NCI-H510A treated with DMSO at 0.1 percent for 48 hours (cell line): Measurements from ENCODE around the gene CACNA1B.

ENCODE experiments used
- DNase-seq: peaks from one replicate; lab custom pipeline; 2025; lab: John Stamatoyannopoulos, UW

CACNA1B gene

DNA sequence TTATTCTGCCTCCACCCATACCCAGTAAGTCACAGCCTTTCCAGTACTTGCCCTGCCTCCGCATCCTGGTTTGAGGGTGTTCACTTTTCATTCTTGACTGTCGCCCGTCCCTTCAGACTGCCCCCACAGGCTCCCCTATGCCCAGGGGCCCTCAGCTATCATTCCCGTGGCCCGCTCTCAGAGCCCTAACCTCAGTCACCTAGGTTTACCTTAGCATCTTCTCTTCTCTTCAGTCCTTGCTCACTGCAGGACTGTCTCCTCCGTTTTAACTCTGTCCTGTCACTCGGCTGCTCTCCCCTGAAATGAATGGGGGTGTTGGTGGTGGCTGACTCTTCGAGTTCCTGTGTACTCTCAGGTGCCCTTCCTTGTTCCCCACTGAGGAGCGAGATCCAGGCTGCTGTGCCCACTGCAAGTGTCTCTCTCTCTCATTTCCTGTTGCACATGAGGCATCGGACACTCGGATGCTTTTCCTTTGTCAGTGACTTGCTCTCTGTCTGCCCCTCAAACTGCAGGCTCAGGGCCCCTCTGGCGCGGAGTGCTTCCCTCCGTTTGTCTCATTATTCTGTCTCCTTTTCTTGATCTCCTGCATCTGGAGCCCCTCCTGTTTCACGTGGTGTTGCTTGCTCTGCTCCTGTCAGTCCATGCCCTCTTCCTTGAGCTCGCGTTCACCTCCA lies 89.8 kb downstream of the CACNA1B start:
- DNase-seq: no peak

DNA sequence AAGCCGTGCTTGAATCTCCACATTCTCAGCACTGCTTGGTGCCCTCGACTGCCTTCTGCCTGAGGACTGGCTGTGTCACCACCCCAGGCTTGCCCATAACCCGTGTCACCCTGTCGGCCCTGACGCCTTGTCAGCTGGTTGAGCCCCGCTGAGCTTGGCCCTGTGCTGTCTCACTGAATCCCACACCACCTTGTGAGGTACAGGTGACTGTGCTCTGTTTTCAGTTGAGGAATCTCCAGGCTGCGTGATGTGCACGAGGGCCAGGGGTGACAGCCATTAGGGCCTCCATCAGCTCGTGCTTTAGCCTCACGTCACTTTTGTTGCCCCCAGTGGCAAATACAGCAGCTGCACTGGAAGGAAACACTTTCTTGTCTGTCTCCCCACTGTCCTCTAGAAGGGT lies 90.7 kb downstream of the CACNA1B start:
- no peak for DNase-seq

DNA sequence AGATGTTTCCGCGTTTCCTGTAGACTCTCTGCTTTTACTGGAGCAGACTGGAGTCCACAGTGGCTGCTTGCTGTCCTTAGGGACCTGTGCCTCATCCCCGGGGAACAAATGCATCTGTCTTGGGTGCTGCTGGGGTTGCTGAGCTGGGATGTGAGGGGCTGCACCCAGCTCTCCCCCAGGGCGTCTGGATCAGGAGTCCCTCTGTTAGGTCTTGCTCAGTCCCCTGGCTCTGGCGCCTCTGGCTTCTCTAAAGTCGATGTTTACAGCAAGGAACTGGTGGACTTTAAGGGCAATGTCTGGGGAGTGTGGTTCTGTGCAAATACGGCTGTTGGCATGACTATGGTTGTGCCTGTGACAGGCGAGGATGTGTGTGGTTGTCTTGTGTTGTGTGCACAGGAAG lies 91.4 kb downstream of the CACNA1B start:
- no peak for DNase-seq

DNA sequence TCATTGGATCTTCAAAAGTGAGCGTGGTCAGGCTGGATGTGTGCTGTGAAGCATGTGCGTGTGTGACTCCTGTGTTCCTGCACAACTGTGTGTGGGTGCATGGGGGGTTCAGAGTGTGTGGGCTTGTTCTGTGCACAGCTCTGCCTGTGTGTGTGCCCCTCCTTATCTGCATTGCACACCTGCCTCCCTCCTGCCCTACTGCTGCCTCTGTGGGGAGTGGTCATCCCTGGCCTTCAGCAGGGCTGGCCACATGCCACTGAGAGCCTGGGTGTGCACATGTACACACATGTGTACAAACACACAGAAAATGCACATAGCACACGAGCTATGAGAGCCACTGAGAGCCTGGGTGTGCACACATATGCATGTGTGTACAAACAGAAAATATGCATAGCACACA lies 92.1 kb downstream of the CACNA1B start:
- DNase-seq: no peak

DNA sequence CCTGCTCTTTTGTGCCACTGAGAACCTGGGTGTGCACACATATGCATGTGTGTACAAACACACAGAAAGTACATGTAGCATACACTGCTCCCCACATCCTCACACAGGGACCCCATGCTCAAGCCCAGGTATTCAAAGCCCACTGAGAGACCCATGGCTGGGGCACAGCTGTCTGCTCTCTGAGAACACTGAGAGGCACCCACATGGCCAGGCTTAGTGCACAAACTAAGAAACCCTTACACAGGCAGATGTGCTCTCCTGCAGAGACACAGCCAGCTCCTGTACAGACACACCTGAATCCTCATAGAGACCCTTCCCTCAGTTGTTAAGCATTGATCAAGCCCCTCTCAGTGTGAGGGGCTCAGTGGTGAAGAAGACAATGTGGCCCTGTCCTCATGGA lies 92.5 kb downstream of the CACNA1B start:
- DNase-seq: no peak

DNA sequence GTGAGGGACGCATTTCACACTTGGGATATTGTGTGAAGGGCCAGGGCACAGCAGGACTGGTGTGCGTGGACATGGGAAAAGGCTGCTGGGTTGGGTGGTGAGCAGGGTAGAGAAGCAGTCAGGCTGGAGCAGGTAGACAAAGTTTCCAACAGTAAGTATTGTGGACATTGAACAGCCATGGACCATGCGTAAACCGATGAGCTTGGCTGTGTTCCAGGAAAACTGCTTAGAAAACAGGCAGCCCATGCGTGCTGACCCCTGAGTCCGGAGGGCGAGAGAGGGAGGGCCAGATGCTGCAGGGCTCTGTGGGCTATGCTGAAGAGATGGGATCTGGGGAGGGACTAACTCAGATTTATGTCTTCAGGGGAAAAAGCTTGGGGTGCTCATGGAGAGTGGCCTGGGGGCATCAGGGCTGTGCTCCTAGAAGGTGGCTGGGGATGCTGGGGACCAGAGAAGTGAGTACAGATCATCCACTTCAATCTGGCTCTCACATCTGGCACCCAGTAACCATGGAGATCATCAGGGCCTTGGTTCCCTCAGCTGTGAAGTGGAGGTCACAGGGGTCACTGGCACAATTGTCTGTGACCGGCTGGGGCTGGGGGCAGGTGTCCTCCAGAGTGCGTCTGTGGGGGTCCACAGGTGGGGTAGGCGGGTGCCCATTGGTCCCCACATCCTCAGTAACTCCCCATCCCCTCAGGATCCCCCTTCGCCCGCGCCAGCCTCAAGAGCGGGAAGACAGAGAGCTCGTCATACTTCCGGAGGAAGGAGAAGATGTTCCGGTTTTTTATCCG lies 93.3 kb downstream of the CACNA1B start:
- DNase-seq: no peak

DNA sequence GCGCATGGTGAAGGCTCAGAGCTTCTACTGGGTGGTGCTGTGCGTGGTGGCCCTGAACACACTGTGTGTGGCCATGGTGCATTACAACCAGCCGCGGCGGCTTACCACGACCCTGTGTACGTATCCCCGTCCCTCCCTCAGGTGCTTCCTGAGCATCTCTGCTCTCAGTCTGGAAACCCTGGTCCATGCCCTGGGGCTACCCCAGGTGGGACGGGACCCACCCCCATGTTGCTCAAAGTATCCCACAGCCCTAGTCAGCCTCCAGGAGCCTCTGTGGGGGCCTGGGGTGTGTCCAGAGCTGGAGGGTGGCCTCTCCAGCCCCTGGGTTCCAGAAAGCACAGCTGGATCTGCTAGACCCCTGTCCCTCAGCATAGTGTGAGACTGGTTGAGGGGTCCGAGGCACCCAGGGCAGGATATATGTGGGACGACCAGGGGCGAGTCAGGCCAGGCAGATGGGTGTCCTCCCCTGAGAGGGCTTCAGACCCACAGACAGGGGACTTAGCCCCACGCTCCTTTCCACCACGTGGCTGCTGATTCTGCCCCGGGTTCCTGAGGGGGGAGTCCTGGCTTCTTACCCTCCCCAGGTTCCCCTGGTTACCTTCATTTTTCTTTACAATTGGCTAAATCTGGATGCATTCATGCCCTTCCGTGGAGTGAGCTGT lies 94.0 kb downstream of the CACNA1B start:
- DNase-seq: no peak

DNA sequence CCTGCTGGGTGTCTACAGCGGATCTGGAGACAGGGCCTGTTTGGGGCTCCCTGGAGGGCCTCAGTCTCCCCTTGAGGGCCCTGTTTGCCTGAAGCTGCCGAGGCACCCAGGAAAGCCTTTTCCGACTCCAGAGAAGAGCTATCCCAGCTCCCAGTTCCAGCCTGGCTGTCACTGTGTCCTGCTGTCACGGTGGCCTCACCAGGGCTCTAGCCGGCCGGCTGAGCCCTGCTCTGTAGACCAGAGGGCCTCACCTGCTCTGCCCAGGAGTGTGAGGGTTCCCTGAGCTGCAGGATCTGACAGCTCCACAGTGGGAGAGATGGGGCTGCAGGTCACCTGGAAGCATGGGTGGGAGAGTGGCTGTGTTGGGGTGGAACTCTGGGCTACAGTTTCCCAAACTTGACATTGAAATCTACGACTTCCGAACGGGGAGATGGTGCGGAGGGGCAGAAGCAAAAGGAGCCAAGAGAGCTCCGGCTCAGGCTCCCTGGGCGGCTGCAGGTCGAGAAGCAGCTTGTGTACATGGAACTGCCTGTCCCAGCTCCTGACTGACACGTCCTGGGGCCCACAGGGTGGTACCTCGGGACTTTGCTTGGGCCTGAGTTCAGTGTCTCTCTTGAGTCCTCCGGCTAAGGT lies 94.9 kb downstream of the CACNA1B start:
- DNase-seq: no peak

DNA sequence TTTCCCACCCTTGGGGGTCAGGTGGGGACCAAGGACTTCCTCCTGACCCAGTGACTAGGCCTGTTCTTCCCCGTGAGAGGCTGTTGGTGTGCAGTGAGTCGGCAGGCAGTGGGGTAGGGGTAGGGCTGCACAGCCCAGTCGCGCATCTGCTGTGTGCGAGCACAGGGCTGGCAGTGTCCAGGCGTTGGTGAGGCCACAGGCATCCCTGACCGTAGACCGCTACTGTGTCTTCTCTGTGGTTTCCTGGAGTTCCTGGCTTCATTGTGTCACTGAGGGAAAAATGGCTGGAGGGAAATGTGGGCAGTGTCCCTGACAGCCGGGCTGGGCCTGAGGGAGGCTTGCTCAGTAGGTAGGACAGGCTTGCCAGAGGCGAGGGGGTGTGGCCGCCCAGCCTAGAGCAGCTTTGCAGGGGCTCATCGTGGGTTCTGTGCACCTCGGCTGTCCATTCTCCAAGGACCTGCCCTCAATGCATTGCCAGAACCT lies 95.4 kb downstream of the CACNA1B start:
- DNase-seq: no peak

DNA sequence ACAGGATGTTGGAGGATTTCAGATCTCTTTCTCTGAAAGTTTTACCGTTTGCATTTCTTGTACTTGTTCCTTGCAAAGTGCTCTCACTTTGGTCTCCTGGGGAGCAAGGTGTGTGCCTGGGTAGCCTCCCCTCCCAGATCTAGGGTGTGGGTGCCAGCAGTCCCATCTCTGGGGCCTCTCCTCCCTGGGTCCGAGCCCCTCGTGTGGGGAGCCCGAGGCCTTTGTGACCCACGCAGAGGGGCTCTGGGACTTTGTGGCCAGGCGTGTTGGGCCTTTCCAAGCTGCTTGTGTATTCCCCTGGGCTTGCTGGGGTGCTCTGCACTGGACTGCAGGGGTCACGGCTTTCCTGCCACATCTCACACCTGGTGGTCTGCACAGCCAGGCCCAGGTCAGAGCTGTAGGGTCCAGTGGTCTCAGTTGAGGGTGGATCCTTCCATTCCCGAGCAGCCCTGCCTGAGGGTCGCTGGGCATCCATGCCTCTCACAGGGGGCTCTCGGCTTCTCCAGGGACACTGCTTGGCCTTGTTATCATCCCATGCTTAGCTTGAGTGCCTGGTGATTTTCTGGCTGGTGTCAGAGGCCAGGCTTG lies 96.3 kb downstream of the CACNA1B start:
- DNase-seq: no peak

DNA sequence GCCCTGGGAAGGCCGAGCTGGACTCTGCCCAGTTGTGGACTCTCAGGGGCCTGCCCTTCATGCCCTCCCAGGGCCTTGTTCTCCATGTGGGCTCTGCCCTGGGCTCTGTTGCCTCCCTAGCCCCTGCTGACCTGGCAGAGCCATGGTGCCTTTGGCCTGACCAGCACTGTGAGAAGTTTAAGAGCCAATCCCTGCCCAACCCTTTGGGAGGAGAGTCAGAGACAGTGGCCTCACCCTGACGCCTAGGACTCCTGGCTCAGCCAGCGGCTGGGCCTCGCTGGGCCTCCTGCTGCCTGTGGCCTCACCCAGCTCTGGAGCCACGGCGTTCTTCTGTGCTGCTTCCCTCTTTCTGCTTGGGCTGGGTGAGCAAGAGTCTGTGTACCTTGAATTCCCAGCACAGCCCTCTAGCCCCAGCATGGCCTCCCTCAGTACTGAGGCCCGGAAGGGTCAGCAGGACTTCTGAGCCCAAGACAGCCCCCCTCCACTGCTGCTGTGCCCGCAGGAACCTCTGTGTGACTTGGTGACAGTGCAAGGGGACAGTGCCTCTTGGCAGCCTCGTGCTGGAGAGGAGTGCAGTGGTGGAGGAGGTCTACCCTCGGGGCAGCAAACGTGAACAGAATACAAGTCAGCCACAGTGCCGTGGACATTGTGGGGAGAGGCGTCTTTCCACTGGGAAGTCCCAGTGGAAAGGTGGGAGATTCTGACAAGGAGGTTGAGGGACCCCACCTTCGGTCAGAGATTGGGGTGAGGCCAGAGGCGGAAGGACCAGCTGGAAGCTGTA lies 97.4 kb downstream of the CACNA1B start:
- DNase-seq: no peak

DNA sequence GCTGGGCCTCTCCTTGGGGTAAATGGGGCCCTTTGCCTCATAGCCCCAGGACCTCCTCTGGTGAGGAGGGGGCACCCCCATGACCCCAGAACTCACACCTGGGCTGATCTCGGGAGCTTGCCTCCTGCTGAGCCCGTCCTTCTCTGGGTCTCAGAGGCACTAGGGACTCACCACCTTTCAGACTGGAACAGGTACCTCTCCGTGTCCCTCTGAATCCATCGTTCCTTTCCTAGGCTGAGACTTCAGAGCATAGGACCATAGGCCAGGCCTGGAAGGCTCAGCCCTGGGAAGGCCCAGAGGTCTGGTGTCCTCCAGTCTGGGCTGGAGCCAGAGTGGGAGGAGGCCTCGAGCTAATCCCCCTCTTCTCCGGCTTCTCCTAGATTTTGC lies 97.9 kb downstream of the CACNA1B start:
- DNase-seq: no peak

DNA sequence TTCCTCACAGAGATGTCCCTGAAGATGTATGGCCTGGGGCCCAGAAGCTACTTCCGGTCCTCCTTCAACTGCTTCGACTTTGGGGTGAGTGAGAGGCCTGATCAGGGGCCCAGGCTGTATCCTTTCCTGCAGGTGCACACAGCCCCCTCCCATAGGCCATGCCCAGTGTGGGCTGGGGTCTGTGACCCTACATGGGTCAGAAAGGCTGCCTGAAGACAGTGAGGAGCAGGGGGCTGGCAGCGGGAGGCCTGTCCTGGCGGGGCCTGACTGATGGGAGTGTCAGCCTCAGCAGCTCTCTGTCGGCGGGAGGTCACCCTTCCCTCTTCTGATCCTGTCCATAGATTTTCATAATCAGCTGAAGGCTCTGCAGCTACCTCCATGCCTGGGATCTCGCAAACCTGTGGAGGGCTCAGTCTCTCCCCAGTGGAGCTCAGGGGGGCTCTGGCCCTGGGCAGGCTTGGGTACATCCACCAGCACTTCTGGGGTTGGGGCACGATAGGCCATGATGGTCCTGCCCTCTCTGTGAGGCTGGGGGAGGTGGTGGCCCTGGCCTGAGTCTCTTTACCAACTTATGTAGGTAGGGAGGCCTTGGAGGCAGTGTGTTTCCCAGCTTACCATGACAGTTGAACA lies 98.5 kb downstream of the CACNA1B start:
- DNase-seq: no peak

DNA sequence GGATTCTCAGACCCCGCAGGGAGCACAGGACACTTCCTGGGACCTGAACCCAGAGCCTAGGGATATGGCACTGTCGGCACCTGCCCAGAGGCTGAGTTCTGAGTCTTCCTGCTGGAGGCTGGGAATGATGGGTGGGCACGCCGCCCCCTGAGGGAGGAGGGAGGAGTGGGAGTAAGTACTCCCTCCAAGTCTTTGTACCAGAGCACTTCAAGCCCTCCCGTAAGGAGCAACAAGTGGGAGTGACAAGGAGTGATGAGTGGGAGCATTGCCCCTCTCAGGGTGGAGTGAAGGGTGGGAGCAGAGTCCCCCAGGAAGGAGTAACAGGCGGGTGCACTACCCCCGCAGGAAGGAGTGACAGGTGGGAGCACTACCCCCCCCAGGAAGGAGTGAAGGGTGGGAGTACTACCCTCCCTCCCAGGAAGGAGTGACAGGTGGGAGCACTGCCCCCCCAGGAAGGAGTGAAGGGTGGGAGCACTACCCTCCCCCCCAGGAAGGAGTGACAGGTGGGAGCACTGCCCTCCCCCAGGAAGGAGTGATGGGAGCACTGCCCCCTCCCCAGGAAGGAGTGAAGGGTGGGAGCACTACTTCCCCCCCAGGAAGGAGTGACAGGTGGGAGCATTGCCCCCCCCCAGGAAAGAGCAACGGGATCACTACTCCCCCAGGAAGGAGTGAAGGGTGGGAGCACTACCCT lies 100.1 kb downstream of the CACNA1B start:
- no peak for DNase-seq

DNA sequence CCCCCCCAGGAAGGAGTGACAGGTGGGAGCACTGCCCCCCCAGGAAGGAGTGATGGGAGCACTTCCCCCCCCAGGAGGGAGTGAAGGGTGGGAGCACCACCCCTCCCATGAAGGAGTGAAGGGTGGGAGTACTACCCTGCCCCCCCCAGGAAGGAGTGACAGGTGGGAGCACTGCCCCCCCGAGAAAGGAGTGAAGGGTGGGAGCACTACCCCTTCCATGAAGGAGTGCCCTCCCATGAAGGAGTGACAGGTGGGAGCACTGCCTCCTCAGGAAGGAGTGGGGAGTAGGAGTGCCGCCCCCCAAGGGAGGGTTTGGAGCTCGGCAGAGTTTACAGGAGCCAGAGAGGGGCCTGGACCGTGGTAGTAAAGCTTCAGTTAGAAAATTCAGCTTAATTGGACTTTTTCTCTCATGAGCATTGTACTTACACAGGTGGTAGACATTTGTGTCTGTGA lies 100.7 kb downstream of the CACNA1B start:
- DNase-seq: no peak

DNA sequence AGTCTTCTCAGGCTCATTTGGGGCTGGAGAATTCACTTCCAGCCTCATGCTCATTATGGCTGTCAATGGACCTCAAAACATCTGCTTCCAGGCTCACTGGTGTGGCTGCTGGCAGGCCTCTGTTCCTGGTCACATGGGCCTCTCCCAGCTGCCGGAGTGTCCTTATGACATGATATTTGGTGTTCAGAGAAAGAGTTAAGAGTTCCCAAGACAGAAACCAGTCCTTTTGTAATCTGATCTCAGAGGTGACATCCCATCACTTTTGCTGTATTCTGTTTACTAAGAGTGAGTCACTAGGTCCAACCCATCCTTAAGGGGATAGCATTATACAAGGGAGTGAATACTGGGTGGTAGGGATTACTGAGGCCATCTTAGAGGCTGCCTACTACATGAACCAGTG lies 104.6 kb downstream of the CACNA1B start:
- DNase-seq: peak; percentile 55

DNA sequence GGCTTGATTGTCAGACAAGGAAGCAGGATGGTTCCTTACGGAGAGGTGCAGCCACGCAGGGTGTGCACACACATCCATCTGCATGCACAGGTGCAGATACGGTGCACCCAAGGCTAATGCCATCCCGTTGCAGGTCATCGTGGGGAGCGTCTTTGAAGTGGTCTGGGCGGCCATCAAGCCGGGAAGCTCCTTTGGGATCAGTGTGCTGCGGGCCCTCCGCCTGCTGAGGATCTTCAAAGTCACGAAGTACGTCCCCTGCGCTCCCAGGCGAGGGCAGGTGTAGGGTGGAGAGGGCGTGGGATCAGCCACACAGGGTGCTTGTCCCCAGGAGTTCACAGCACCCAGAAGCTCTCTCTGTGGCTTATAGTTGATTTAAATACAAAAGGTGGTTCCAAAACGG lies 106.4 kb downstream of the CACNA1B start:
- DNase-seq: no peak

DNA sequence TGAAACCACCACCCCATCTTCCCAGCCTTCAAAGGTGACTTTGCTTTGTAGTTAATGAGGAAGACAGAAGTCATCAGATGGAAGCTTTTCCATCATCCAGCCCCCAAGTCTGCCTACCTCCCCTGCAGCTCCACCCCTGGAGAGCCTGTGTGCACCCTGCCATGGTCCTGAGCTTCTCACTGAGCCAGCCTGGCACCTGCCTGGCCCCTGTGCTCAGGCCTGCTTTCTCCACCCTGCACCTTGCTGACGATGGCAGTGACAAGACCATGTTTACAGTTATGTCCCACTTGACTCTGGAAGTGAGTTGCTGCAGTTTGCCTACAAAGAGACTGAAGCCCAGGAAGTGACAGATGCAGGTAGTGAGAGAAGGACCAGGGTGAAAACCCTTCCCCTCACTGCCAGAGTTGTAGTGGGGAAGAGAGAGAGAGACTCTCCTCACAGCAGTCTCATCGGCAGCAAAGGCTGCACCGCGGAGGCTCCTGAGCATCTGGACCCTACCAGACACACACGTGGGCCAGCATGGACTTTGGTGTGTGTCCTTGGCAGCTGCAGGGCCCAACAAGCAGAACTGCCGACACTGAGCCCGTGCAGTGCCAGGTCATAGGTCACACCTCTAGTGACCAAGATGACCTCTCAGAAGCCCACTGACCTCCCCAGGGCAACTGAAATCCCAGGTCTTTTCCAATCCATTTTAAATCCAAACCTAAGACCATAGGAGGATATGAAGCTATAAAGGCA lies 107.1 kb downstream of the CACNA1B start:
- DNase-seq: no peak

DNA sequence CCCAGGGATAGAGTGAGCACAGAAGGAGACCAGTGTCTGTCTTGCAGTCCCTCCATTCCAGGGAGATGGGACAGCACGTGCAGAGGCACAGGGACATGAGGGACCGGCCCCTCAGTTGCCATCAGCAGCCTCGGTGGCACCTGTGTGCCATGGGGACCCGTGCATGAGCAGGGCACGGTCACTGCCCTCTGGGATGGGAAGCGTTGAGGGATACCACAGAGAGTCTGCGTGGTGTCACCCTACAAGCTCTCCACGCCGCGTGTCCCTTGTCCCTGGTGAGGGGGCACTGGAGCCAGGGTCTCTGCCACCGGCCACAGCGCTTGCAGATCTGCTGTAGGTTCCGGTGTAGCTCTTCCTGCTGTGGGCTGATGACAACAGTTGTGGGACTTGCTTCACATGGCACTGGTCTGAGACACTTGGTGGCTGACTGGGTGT lies 108.1 kb downstream of the CACNA1B start:
- DNase-seq: no peak
